KOPT-K1 (cell line): ENCODE data around the gene LRRC19.

Source experiments
- H3K27ac ChIP-seq: fragments of 200-600 bp; sonication (generic); 2 replicates; pipeline ENCODE4 v1.5.1; 2016; ENCODE audit warnings: antibody characterized with exemption, mild to moderate bottlenecking, low read depth, low read length; ENCODE audit not compliant: poor library complexity, severe bottlenecking
- H3K36me3 ChIP-seq: fragments of 200-600 bp; sonication (generic); 2 replicates; pipeline ENCODE4 v1.5.1; 2017; ENCODE audit warnings: antibody characterized with exemption, mild to moderate bottlenecking, low read length, moderate library complexity; ENCODE audit not compliant: insufficient read depth
- H3K9me3 ChIP-seq: fragments of 200-600 bp; sonication (generic); 2 replicates; pipeline ENCODE4 v1.5.1; 2017; ENCODE audit warnings: antibody characterized with exemption, low read length, mild to moderate bottlenecking; ENCODE audit not compliant: insufficient read depth, poor library complexity, severe bottlenecking

The LRRC19 gene

DNA sequence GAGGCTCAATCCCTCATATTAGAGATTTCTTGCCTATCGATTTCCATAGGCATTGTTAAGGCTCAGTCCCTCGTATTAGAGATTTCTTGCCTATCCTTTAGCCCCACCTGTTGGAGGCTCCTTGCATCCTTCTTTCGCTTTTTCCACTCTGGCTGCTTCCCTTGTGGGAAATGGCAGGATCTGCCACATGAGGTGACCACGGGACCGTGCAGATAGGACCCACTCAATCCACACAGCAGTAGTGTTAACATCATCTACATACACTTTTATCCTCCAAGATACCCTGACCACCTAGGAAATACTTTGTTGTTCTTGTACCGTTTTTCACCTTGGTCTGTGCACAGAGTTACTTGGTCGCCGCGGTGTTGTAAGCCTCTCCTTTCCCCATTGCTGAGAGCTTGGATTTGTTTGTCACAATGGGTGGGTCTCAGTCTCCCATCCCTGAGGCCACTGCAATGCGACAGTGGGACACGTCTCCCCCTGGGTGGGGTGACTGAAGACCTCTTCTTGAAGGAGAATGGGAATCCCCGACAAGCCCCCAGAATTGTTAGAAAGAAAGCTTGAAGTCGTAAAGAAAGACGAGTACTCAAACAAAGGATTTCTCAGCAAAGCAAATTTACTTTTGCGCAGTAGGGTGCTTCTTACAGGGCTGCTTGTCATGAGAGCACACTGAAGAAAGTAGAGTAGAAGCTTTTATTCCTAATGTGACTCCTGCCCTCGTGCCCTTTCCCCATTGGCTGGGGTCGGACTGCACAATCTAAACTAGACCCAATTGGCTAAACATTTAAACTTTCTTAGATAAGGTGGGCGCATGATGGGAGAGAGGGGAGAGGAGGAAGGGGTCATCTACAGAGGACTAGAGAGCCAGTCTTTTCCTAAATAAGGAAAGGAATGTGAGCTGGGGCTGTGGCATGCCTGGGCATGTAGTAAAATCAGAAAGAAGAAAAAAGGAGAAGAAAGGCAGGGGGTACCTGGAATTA lies 29.5 kb downstream of the LRRC19 start:
- Histone ChIP-seq H3K9me3 (no peaks in the 10 kb centered on the region), H3K36me3 (no peaks in the 10 kb centered on the region), H3K27ac (no peak overlapping the region)

DNA sequence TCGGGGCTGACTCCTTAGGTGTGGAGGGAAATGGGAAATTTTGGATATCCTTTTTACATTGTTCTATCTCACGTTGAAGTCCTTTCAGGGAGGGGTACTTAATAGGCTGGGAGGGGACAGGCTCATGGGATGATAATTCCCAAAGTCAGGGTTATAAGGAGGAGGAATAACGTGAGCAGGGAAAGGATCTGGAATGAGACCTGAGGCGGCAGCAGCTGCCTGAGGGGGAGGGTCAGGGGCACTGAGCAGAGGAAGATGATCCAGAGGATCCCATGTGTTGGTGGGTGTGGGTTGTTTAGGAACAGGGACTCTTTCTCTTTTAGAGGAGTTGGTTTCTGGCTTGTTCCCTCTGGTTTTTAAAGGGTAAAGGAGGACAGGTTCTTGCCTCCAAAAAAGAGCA lies 30.5 kb downstream of the LRRC19 start:
- no peaks in the 10 kb centered on the region for H3K9me3 ChIP-seq
- H3K36me3 ChIP-seq, result no peaks in the 10 kb centered on the region
- H3K27ac ChIP-seq, result no peak overlapping the region

DNA sequence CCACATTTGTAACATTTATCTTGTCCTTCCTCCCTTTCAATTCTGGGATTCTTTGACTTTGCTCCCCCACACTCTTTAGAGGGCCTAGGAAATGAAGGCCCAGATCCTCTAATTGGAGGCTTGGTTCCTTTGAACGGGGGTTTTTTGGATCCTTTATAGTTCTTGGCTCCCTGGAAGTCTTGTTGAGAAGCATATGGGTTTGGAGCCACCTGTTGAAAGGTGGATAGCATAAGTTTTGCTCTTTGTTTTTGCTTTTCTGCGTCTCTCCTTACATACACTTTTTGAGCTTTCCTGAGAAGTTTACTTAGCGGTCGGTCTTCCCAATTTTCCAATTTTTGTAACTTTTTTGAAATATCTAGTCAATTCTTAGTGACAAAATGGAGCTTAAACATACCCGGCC lies 31.5 kb downstream of the LRRC19 start:
- Histone ChIP-seq H3K36me3 (no peaks in the 10 kb centered on the region), H3K9me3 (no peaks in the 10 kb centered on the region), H3K27ac (no peak overlapping the region)

- H3K27ac ChIP-seq, result no peak overlapping the region
- no peaks in the 10 kb centered on the region for H3K9me3 ChIP-seq
- no peaks in the 10 kb centered on the region for H3K36me3 ChIP-seq
Observed at GRCh38 chr9:26971721-26972120, 33.8 kb downstream of the LRRC19 start.

- Histone ChIP-seq H3K9me3 (no peaks in the 10 kb centered on the region), H3K36me3 (no peaks in the 10 kb centered on the region), H3K27ac (peak overlapping the region; percentile 80)
Observed at GRCh38 chr9:26956860-26957233, 48.6 kb downstream of the LRRC19 start.

- H3K9me3 ChIP-seq, result no peaks in the 10 kb centered on the region
- H3K27ac ChIP-seq, result peak within 1 kb of the TSS; percentile 80
- no peaks in the 10 kb centered on the region for H3K36me3 ChIP-seq
Observed at GRCh38 chr9:26955921-26956859, 49.3 kb downstream of the LRRC19 start, which contains the start of gene IFT74. IFT74 (plus strand) TSS chr9:26956412; CDS start chr9:26961968, 5,556 bp downstream.

GRCh38 chr9:26955222-26955903 lies 50.1 kb downstream of the LRRC19 start:
- no peaks in the 10 kb centered on the region for H3K36me3 ChIP-seq
- H3K9me3 ChIP-seq, result no peaks in the 10 kb centered on the region
- peak overlapping the region; percentile 80 for H3K27ac ChIP-seq

DNA sequence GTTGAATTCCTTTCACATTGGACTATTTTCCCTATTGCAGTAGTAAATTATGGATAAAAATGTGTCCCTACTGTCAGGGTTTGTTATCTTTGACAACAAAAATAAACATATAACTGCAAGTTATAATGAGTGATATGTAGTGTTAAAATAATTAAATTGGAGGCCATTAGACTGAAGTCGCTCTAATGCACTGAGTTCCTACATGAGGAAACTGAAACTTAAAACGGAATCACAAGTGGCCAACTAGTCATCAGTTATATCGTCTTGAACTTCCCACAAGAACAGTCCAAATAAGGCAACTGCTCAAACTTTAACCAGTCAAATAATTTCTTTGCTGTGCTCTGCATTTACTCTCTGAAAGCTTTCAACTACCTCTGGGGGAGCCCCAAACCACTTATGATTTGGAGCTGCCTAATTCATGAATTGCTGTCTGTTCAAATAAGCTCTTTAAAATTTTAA lies 51.4 kb downstream of the LRRC19 start:
- Histone ChIP-seq H3K27ac (no peak overlapping the region), H3K9me3 (no peaks in the 10 kb centered on the region), H3K36me3 (no peaks in the 10 kb centered on the region)

GRCh38 chr9:26951794-26952193 lies 53.7 kb downstream of the LRRC19 start:
- Histone ChIP-seq H3K36me3 (no peaks in the 10 kb centered on the region), H3K9me3 (no peaks in the 10 kb centered on the region), H3K27ac (no peak overlapping the region)

DNA sequence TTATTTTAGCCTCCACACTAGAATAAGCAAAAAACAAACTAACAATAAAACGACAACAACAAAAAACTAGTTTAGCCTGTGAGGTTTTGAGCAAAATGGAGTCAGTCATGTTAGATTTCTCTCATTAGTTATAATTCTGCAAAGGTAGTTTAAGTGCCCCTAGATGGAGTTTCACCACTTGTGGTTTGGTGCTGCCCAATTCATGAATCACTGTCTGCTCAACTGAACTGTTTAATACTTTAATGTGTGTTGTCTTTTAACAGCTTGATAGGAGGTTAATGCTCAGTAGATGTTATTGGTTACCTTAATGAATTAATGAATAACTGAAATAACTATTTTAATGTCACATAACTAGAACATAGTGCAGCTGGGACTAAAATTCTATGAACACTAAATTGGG lies 55.0 kb downstream of the LRRC19 start:
- H3K9me3 ChIP-seq, result no peaks in the 10 kb centered on the region
- H3K27ac ChIP-seq, result no peak overlapping the region

GRCh38 chr9:26949637-26950069 lies 55.8 kb downstream of the LRRC19 start:
- H3K9me3 ChIP-seq, result no peaks in the 10 kb centered on the region
- H3K36me3 ChIP-seq, result no peaks in the 10 kb centered on the region
- H3K27ac ChIP-seq, result no peak overlapping the region

More for the DNA sequence above, 55.0 kb downstream of the LRRC19 start:
- no peaks in the 10 kb centered on the region for H3K36me3 ChIP-seq

DNA sequence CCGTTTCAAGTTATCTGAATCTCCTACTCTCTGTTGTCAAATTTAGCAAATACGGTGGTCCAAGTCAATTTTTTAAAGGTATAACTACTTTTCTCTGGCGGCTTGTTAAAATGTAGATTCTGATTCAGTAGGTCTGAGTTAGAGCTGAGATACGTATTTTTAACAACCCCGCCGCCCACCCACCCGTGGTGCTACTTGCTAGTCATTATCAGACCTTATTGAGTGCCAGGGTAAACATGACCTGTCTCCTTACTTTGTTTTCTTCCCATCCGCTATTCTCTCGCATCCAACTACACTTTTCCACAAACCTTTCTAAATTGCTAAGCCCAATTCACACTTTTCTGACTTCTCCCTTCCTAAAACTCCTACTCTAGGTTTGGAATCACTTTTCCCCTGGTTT lies 57.7 kb downstream of the LRRC19 start:
- H3K36me3 ChIP-seq, result peaks cover 14% of the 10 kb centered on the region; the same call in 1 of the 2 replicates
- no peaks in the 10 kb centered on the region for H3K9me3 ChIP-seq
- peak overlapping the region; percentile 98 for H3K27ac ChIP-seq

- Histone ChIP-seq H3K36me3 (peaks cover 14% of the 10 kb centered on the region; the same call in 1 of the 2 replicates), H3K9me3 (no peaks in the 10 kb centered on the region), H3K27ac (peak within 1 kb of the TSS; percentile 98)
Observed at GRCh38 chr9:26946753-26947727, 58.4 kb downstream of the LRRC19 start, which contains the start of gene PLAA. PLAA (minus strand) TSS chr9:26947242; CDS start chr9:26947045, 197 bp downstream.
